GM10248 (cell line): ENCODE measurements around the gene MEIOC.
A peak's percentile ranks its signal among the peaks of the same experiment; 100 is the strongest.
"Not testable (repeated sequence)": the region's sequence is repeated elsewhere in the genome, so short reads cannot be mapped to it uniquely, and the experiment has no call there.

Experiments
- CTCF ChIA-PET: fragments of 300-600 bp; sonication (Branson Sonifier 250); formaldehyde crosslinking; extraction: SDS; loops from one replicate; lab custom pipeline; 2021; ENCODE audit warnings: antibody characterized with exemption; lab: Yijun Ruan, JAX
- POLR2A ChIA-PET: fragments of 350-650 bp; sonication (Branson Sonifier 250); formaldehyde crosslinking; extraction: SDS; loops from one replicate; lab custom pipeline; 2020; ENCODE audit warnings: antibody characterized with exemption; lab: Yijun Ruan, JAX
- DNase-seq: peaks from one replicate; pipeline ENCODE4 v3.0.0; 2012; ENCODE audit errors: extremely low spot score
- CTCF ChIP-seq: IDR thresholded peaks from 2 replicates; pipeline ENCODE4 v1.5.1; 2012; ENCODE audit warnings: mild to moderate bottlenecking, low read depth; ENCODE audit errors: extremely low read depth, missing control alignments, control extremely low read depth

MEIOC gene

GRCh38 chr17:44677136-44677535 is 20.9 kb downstream of the MEIOC start:
- DNase-seq, result no peak
- POLR2A ChIA-PET, result no interaction called here
- TF ChIP-seq CTCF, result no peak
- CTCF ChIA-PET, result interaction anchor here (1.2 to 1.8 kb wide), 2 partner anchors 97 to 143 kb away, joined by 4 read pairs; no protein-coding TSS in a partner anchor

- DNase-seq, POLR2A ChIA-PET: not testable (repeated sequence)
- CTCF ChIA-PET, result interaction anchor here (1.7 kb wide), 1 partner anchor 12 kb away, joined by 4 read pairs; no protein-coding TSS in a partner anchor
These were observed 27.0 kb downstream of the MEIOC start for GRCh38 chr17:44683303-44683702.

DNA sequence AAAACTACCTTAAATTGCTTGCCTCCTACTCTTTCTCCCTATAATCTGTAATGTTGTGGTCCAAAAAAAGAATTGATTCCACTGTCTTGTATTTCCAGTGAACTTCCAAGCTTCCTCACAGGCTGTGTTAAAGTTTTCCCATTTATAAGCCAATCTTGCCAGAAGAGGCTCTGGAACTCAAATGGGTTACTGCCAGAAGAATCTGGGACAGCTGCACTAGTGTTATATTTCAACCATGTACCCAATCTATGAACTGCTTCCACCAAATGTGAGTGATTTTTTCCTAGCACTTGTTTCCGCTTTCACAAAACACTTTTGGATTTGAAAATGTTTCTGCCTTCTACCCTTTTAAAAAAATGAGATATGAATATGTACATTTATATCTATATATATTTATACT is 31.5 kb downstream of the MEIOC start:
- ChIA-PET POLR2A (no interaction called here), CTCF (interaction anchor here (0.9 to 1.6 kb wide), 2 partner anchors 15 to 539 kb away, joined by 3 read pairs; no protein-coding TSS in a partner anchor)
- TF ChIP-seq CTCF, result no peak
- no peak for DNase-seq

GRCh38 chr17:44688200-44688599 is 31.9 kb downstream of the MEIOC start:
- ChIA-PET CTCF (interaction anchor here (0.9 to 1.6 kb wide), 3 partner anchors 16 to 540 kb away, joined by 3 read pairs; no protein-coding TSS in a partner anchor), POLR2A (no interaction called here)
- no peak for TF ChIP-seq CTCF
- no peak for DNase-seq

GRCh38 chr17:44688675-44689476 is 32.6 kb downstream of the MEIOC start:
- no peak for TF ChIP-seq CTCF
- peak; percentile 16 for DNase-seq
- POLR2A ChIA-PET, result no interaction called here

DNA sequence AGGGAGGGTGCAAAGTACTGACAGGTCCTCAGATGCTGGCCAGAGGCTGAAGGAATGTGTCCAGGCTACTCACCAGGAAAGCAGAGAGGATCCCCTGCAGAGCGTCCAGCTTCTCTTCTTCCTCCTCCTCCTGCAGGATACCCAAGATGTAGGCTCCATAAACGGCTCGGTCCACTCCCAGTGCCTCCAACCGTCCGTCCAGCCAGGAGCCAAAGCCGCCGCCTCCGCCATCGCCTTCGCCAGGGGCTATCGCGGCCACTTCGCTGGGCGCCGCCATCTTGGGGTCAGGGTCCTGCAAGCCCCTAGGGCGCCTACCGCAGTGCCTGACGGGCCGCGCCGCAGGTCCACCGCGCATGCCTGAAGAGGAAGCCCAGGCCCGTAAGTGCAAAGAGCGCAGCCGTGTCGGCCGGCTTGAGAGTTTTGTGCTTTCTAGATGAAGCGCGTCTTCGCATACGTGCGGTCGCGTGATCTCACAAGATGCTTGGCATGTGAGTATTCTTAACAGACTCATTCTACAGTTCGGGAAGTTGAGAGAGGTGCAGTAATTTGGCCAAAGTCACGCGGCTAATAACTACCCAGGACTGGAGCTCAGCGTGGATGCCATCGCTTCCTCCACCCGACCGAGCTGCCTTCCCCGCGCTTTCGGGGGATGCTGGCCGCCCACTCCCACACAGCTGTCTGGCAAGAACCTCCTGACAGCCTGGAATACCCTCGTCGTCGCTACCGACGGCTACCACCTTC is 33.4 kb downstream of the MEIOC start, which contains the start of gene CCDC43:
Gene CCDC43, minus strand, starts transcription at position 300 of the 741 bp plus-strand sequence. Its CDS starts 23 bp downstream, at position 277.
- no peak for TF ChIP-seq CTCF
- POLR2A ChIA-PET, result no interaction called here
- CTCF ChIA-PET, result interaction anchor here (1.1 to 2.4 kb wide), 3 partner anchors 17 to 85 kb away, joined by 3 to 8 read pairs (median 3); partner anchors contain the start of gene DBF4B
- peak; percentile 95 for DNase-seq

More at GRCh38 chr17:44688675-44689476, 32.6 kb downstream of the MEIOC start:
- CTCF ChIA-PET, result interaction anchor here (0.8 to 1.6 kb wide), 4 partner anchors 16 to 540 kb away, joined by 3 read pairs; no protein-coding TSS in a partner anchor
